K562 (cell line): ENCODE results near the gene RNF13. TPM values are rescaled to one million over a fixed set of nuclear protein-coding genes. Genes with fewer than 3 reads are reported as not detected.

Source experiments
- ADNP ChIP-seq: fragments of 200-800 bp; sonication (Bioruptor generic); IDR thresholded peaks from 2 replicates; pipeline ENCODE4 v1.6.1; 2016; ENCODE audit warnings: missing genetic modification characterization, missing compliant biosample characterization
- DLX4 ChIP-seq: fragments of 250-450 bp; sonication (Bioruptor Pico); IDR thresholded peaks from 2 replicates; pipeline ENCODE4 v1.6.1; 2021; ENCODE audit warnings: mild to moderate bottlenecking
- FOS ChIP-seq: IDR thresholded peaks from 3 replicates; pipeline ENCODE4 v1.6.1; 2011; ENCODE audit not compliant: insufficient read length; ENCODE audit errors: extremely low read depth
- FOXA3 ChIP-seq, 2 experiments: fragments of 450-650 bp in 1 of 2; sonication (generic) in 1 of 2; formaldehyde crosslinking; IDR thresholded peaks in 1 of 2; conservative IDR thresholded peaks in 1 of 2; 2 replicates each; pipeline versions ENCODE4 v1.4.0 to v1.8.0; 2020 to 2022; ENCODE audit warnings: mild to moderate bottlenecking in 2 of 2, missing genetic modification reagents in 1 of 2
- GABPA ChIP-seq: fragments of 200-800 bp; sonication (Bioruptor generic); conservative IDR thresholded peaks from 2 replicates; pipeline ENCODE4 v1.6.1; 2016; ENCODE audit warnings: low read depth, missing genetic modification characterization, missing compliant biosample characterization
- HDAC6 ChIP-seq: IDR thresholded peaks from 2 replicates; pipeline ENCODE4 v1.6.1; 2012; ENCODE audit warnings: low read depth, mild to moderate bottlenecking, control low read depth, inconsistent platforms, low read length, moderate library complexity
- NFE2L1 ChIP-seq: fragments of 450-650 bp; IDR thresholded peaks from 2 replicates; pipeline ENCODE4 v1.6.1; 2016; ENCODE audit warnings: missing genetic modification characterization, low read depth, mild to moderate bottlenecking, missing compliant biosample characterization, moderate library complexity, borderline replicate concordance
- POLR3A ChIP-seq: IDR thresholded peaks from 2 replicates; pipeline ENCODE4 v1.6.1; 2011; ENCODE audit warnings: borderline replicate concordance, mild to moderate bottlenecking, moderate library complexity; ENCODE audit not compliant: insufficient read length, insufficient read depth; ENCODE audit errors: extremely low read depth
- SREBF2 ChIP-seq: sonication (generic); formaldehyde crosslinking; IDR thresholded peaks from 2 replicates; pipeline ENCODE4 v1.4.0; 2020; ENCODE audit warnings: mild to moderate bottlenecking, missing genetic modification reagents
- ZBTB1 ChIP-seq: sonication (generic); formaldehyde crosslinking; IDR thresholded peaks from 2 replicates; pipeline ENCODE4 v1.8.1; 2023; ENCODE audit warnings: missing genetic modification reagents, low read depth, mild to moderate bottlenecking, borderline replicate concordance
- ZBTB26 ChIP-seq: fragments of 450-650 bp; formaldehyde crosslinking; IDR thresholded peaks from 2 replicates; pipeline ENCODE4 v1.4.0; 2022; ENCODE audit warnings: missing genetic modification characterization
- ZNF316 ChIP-seq: fragments of 450-650 bp; IDR thresholded peaks from 2 replicates; pipeline ENCODE4 v1.6.1; 2016
- ZNF717 ChIP-seq: fragments of 250-450 bp; sonication (Bioruptor Pico); IDR thresholded peaks from 2 replicates; pipeline ENCODE4 v1.5.0; 2021
- polyA plus RNA-seq, 8 experiments: library from polyadenylated mRNA; depleted of rRNA in 4 of 8; stranded (reverse) in 5 of 8; unstranded in 3 of 8; fragments of >200 nt; fragmentation: Nextera tagmentation in 2 of 8; fragmentation: Illumina TruSeq in 1 of 8; extraction: Ambion mirVana in 2 of 8; extraction: Trizol in 1 of 8; gene quantifications; 2 replicates each; pipeline versions ENCODE4 v1.2.1 to v1.2.3, GENCODE V29; 2011 to 2014; ENCODE audit warnings: inconsistent platforms in 1 of 8, missing spikeins in 1 of 8
- total RNA-seq, 7 experiments: library from RNA; depleted of rRNA in 6 of 7; stranded (reverse); fragments of >200 nt in 6 of 7; fragmentation: Illumina TruSeq in 2 of 7; extraction: Trizol in 2 of 7; gene quantifications; 2 replicates each; pipeline versions ENCODE4 v1.2.1 to v1.2.3, GENCODE V29; 2011 to 2021; ENCODE audit warnings: low replicate concordance in 1 of 7
- TF ChIP-seq, protein P1 (sequence below): fragments of 200-400 bp; formaldehyde crosslinking; IDR thresholded peaks from 2 replicates; pipeline ENCODE4 v1.6.1; 2017; ENCODE audit warnings: mild to moderate bottlenecking, low read depth, low read length, moderate library complexity

The RNF13 gene
- total and polyA plus RNA-seq, 9 of the 15 experiments (the other 6 are each of a cell fraction or from before 2014, with no cell fraction given): 12.7 to 35.8 (median 18.9) TPM

DNA sequence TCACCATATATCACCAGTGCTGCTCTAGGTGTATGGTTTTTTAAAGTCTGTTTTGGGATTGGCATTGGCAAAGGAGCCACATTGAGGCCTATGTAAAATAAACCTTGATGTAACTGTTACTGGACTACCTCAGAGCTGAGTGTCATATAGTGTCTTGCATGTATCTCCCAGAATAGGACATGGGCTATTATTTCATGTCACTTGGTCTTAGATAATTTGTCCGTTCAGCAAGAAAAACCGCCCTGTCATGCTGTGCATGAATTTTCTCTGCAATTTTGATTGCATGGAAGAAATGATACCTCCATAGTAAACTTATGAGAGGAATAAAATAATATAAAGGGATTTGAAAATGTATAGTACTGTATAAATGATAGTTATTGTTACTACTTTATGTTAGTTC lies 59.6 kb downstream of the RNF13 start (continued):
- TF ChIP-seq SREBF2 (no peak), DLX4 (CRISPR knock-in tag) (no peak), POLR3A (no peak), HDAC6 (no peak), NFE2L1 (tag) (peak; percentile 29; the same call in 1 of the 2 replicates), ZNF316 (peak; percentile 94), ZNF717 (no peak), GABPA (tag) (no peak), ZBTB1 (CRISPR knock-in tag) (no peak), ZBTB26 (CRISPR knock-in tag) (no peak), ADNP (no peak), FOXA3 (CRISPR knock-in tag; conservative IDR thresholded peaks at IDR 0.05 in 1 of 2, IDR thresholded peaks at IDR 0.05 in 1 of 2) (no peak), FOS (no peak)
- TF ChIP-seq, protein P1, sequence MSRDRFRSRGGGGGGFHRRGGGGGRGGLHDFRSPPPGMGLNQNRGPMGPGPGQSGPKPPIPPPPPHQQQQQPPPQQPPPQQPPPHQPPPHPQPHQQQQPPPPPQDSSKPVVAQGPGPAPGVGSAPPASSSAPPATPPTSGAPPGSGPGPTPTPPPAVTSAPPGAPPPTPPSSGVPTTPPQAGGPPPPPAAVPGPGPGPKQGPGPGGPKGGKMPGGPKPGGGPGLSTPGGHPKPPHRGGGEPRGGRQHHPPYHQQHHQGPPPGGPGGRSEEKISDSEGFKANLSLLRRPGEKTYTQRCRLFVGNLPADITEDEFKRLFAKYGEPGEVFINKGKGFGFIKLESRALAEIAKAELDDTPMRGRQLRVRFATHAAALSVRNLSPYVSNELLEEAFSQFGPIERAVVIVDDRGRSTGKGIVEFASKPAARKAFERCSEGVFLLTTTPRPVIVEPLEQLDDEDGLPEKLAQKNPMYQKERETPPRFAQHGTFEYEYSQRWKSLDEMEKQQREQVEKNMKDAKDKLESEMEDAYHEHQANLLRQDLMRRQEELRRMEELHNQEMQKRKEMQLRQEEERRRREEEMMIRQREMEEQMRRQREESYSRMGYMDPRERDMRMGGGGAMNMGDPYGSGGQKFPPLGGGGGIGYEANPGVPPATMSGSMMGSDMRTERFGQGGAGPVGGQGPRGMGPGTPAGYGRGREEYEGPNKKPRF: no peak
